Neural crest cell (in vitro differentiated cells): ENCODE measurements around the gene DCUN1D3. TPM values are rescaled to one million over a fixed set of nuclear protein-coding genes. Genes with fewer than 3 reads are reported as not detected.

Source experiments
- DNase-seq: peaks from one replicate; pipeline ENCODE4 v3.0.0; 2021; ENCODE audit warnings: low read depth, mixed read lengths, low spot score
- H3K27ac Mint-ChIP-seq: one replicate; pipeline ENCODE4 v1.8.0; 2021; ENCODE audit warnings: mild to moderate bottlenecking, mixed read lengths; ENCODE audit not compliant: unreplicated experiment
- H3K27me3 Mint-ChIP-seq: 2 replicates; pipeline ENCODE4 v1.8.0; 2021; ENCODE audit warnings: low read depth, mild to moderate bottlenecking, mixed read lengths
- H3K36me3 Mint-ChIP-seq: 2 replicates; pipeline ENCODE4 v1.8.0; 2021; ENCODE audit warnings: low read depth, mild to moderate bottlenecking, mixed read lengths
- H3K4me1 Mint-ChIP-seq: 2 replicates; pipeline ENCODE4 v1.8.0; 2021; ENCODE audit warnings: mixed read lengths
- H3K4me3 Mint-ChIP-seq: one replicate; pipeline ENCODE4 v1.8.0; 2021; ENCODE audit warnings: mild to moderate bottlenecking, mixed read lengths
- H3K9me3 Mint-ChIP-seq: 2 replicates; pipeline ENCODE4 v1.8.0; 2021; ENCODE audit warnings: mixed read lengths
- CTCF ChIP-seq: fragments of 200-600 bp; sonication (generic); conservative IDR thresholded peaks from 2 replicates; pipeline ENCODE4 v1.5.0; 2021; ENCODE audit warnings: antibody characterized with exemption, mild to moderate bottlenecking
- total RNA-seq: library from RNA; stranded (reverse); gene quantifications from 2 replicates; pipeline ENCODE4 v1.2.1, GENCODE V29; 2021

The DCUN1D3 gene
- total RNA-seq, 1 donor from 2014 or later: 13.5 TPM

GRCh38 chr16:20871941-20872815 lies 28.0 kb downstream of the DCUN1D3 start:
- H3K36me3 Mint-ChIP-seq: no peaks in the 10 kb centered on the region
- H3K9me3 Mint-ChIP-seq: no peaks in the 10 kb centered on the region
- no peak overlapping the region for H3K27ac Mint-ChIP-seq
- DNase-seq: no peak
- no peak for TF ChIP-seq CTCF
- H3K4me1 Mint-ChIP-seq: peaks cover 6% of the 10 kb centered on the region
- H3K4me3 Mint-ChIP-seq: no peak overlapping the region
- H3K27me3 Mint-ChIP-seq: no peaks in the 10 kb centered on the region

GRCh38 chr16:20871258-20871657 lies 28.9 kb downstream of the DCUN1D3 start:
- Mint-ChIP-seq H3K36me3 (peaks cover 2% of the 10 kb centered on the region), H3K9me3 (peaks cover 2% of the 10 kb centered on the region), H3K4me1 (peaks cover 12% of the 10 kb centered on the region), H3K27ac (no peak overlapping the region), H3K27me3 (no peaks in the 10 kb centered on the region), H3K4me3 (no peak overlapping the region)
- no peak for DNase-seq
- no peak for TF ChIP-seq CTCF

- Mint-ChIP-seq H3K36me3 (peaks cover 2% of the 10 kb centered on the region), H3K27me3 (no peaks in the 10 kb centered on the region), H3K4me3 (no peak overlapping the region), H3K4me1 (peaks cover 16% of the 10 kb centered on the region), H3K9me3 (peaks cover 2% of the 10 kb centered on the region), H3K27ac (no peak overlapping the region)
- no peak for DNase-seq
- TF ChIP-seq CTCF: no peak
Measured at GRCh38 chr16:20870122-20870820, 29.9 kb downstream of the DCUN1D3 start.

- no peaks in the 10 kb centered on the region for H3K27me3 Mint-ChIP-seq
- no peak for DNase-seq
- TF ChIP-seq CTCF: no peak
- peaks cover 3% of the 10 kb centered on the region for H3K36me3 Mint-ChIP-seq
- peaks cover 15% of the 10 kb centered on the region for H3K4me1 Mint-ChIP-seq
- H3K27ac Mint-ChIP-seq: no peak overlapping the region
- peaks cover 3% of the 10 kb centered on the region for H3K9me3 Mint-ChIP-seq
- H3K4me3 Mint-ChIP-seq: no peak overlapping the region
Measured at GRCh38 chr16:20868890-20869289, 31.3 kb downstream of the DCUN1D3 start.

- TF ChIP-seq CTCF: no peak
- no peak overlapping the region for H3K27ac Mint-ChIP-seq
Measured at GRCh38 chr16:20867585-20867984, 32.6 kb downstream of the DCUN1D3 start.

More at GRCh38 chr16:20867585-20867984, 32.6 kb downstream of the DCUN1D3 start:
- H3K9me3 Mint-ChIP-seq: peaks cover 5% of the 10 kb centered on the region
- H3K36me3 Mint-ChIP-seq: peaks cover 5% of the 10 kb centered on the region
- H3K27me3 Mint-ChIP-seq: no peaks in the 10 kb centered on the region
- no peak for DNase-seq
- H3K4me3 Mint-ChIP-seq: no peak overlapping the region
- H3K4me1 Mint-ChIP-seq: peaks cover 15% of the 10 kb centered on the region
